CD4-positive, alpha-beta memory T cell (primary cell): Measurements from ENCODE around the gene CDKN2AIPNL. TPM values are rescaled to one million over a fixed set of nuclear protein-coding genes. Genes with fewer than 3 reads are reported as not detected.

Experiments
- CTCF ChIA-PET: fragments of 350-600 bp; sonication (Branson Sonifier 250); formaldehyde crosslinking; loops from one replicate; lab custom pipeline; 2021; ENCODE audit warnings: inconsistent platforms; ENCODE audit not compliant: partially characterized antibody; lab: Charles Lee
- POLR2A ChIA-PET: fragments of 350-600 bp; sonication (Branson Sonifier 250); formaldehyde crosslinking; loops from one replicate; lab custom pipeline; 2021; ENCODE audit not compliant: partially characterized antibody; lab: Charles Lee
- DNase-seq, 5 donors: peaks; one replicate each; pipeline versions ENCODE4 v3.0.0 to v3.0.0-alpha.2; 2020 to 2022; ENCODE audit warnings: mixed read lengths in 1 of 5
- H3K27ac ChIP-seq: one replicate; pipeline ENCODE4 v1.7.0; 2013; ENCODE audit warnings: low read depth, low read length
- H3K27me3 ChIP-seq: 2 replicates; pipeline ENCODE4 v1.7.0; 2013; ENCODE audit warnings: mild to moderate bottlenecking, low read length, moderate library complexity; ENCODE audit not compliant: insufficient read depth
- H3K36me3 ChIP-seq: 2 replicates; pipeline ENCODE4 v1.7.0; 2013; ENCODE audit warnings: mild to moderate bottlenecking, low read length, moderate library complexity; ENCODE audit not compliant: insufficient read depth
- H3K4me1 ChIP-seq: 2 replicates; pipeline ENCODE4 v1.7.0; 2013; ENCODE audit warnings: mild to moderate bottlenecking, low read length, moderate library complexity; ENCODE audit not compliant: insufficient read depth
- H3K4me3 ChIP-seq, 2 donors: one replicate each; pipeline ENCODE4 v1.7.0; 2013; ENCODE audit warnings: low read length in 2 of 2, mild to moderate bottlenecking in 1 of 2
- H3K9me3 ChIP-seq, 2 donors: one replicate each; pipeline ENCODE4 v1.7.0; 2013; ENCODE audit warnings: low read length in 2 of 2, control low read depth in 1 of 2; ENCODE audit not compliant: control insufficient read depth in 1 of 2
- H3K27ac Mint-ChIP-seq, 7 donors: one replicate each; pipeline ENCODE4 v1.8.0; 2020 to 2021; ENCODE audit warnings: mixed read lengths in 7 of 7, mild to moderate bottlenecking in 6 of 7, inconsistent platforms in 3 of 7, moderate library complexity in 3 of 7
- H3K27me3 Mint-ChIP-seq, 2 donors: one replicate each; pipeline ENCODE4 v1.8.0; 2020 to 2021; ENCODE audit warnings: mixed read lengths in 2 of 2
- H3K36me3 Mint-ChIP-seq, 2 donors: one replicate each; pipeline ENCODE4 v1.8.0; 2020 to 2021; ENCODE audit warnings: mixed read lengths in 2 of 2, inconsistent platforms in 1 of 2, mild to moderate bottlenecking in 1 of 2
- H3K4me1 Mint-ChIP-seq, 4 donors: one replicate each; pipeline ENCODE4 v1.8.0; 2020 to 2021; ENCODE audit warnings: mixed read lengths in 4 of 4, mild to moderate bottlenecking in 1 of 4
- H3K4me3 Mint-ChIP-seq, 8 donors: one replicate each; pipeline ENCODE4 v1.8.0; 2020 to 2021; ENCODE audit warnings: mixed read lengths in 8 of 8, mild to moderate bottlenecking in 7 of 8, moderate library complexity in 6 of 8, inconsistent platforms in 3 of 8
- H3K9me3 Mint-ChIP-seq, 8 donors: one replicate each; pipeline ENCODE4 v1.8.0; 2020 to 2021; ENCODE audit warnings: mixed read lengths in 8 of 8, mild to moderate bottlenecking in 5 of 8, inconsistent platforms in 3 of 8, moderate library complexity in 1 of 8
- intact Hi-C: fragments of 100-400 bp; cut with micrococcal nuclease; formaldehyde crosslinking; loops from one replicate; pipeline ENCODE4 v1.15.1; 2023
- polyA plus RNA-seq, 2 donors: library from polyadenylated mRNA; unstranded; fragments of 300-500 nt; fragmentation: Illumina TruSeq; gene quantifications; one replicate each; pipeline ENCODE4 v1.2.3, GENCODE V29; 2021
- total RNA-seq, 2 experiments: library from RNA; stranded (reverse); gene quantifications; one replicate each; pipeline ENCODE4 v1.2.3, GENCODE V29; 2021

CDKN2AIPNL gene
- total and polyA plus RNA-seq, 4 experiments from 2014 or later: 14.7 to 32.4 (median 20.1) TPM

- intact Hi-C loops: no loop called here
- H3K36me3 Mint-ChIP-seq: peaks cover 6 to 32% of the 10 kb centered on the region in 2 donors
- POLR2A ChIA-PET: interaction anchor here (0.9 to 1.1 kb wide), 2 partner anchors 34 to 119 kb away, joined by 3 to 4 read pairs; partner anchors contain the start of genes JADE2 and UBE2B
Measured at GRCh38 chr5:134406390-134406789, 5.3 kb downstream of the CDKN2AIPNL start.

GRCh38 chr5:134403951-134404350, 7.7 kb downstream of the CDKN2AIPNL start:
- DNase-seq: no peak
- H3K9me3 Mint-ChIP-seq: no peaks in the 10 kb centered on the region
- H3K36me3 Mint-ChIP-seq: peaks cover 9 to 33% of the 10 kb centered on the region in 2 donors
- H3K4me1 Mint-ChIP-seq: peaks cover 0 to 7% (median 4%) of the 10 kb centered on the region in 4 donors
- peaks cover 2% of the 10 kb centered on the region for H3K4me1 ChIP-seq
- POLR2A ChIA-PET: interaction anchor here (0.7 kb wide), 1 partner anchor 121 kb away, joined by 3 read pairs; no protein-coding TSS in a partner anchor
- H3K27ac Mint-ChIP-seq: peak overlapping the region in 1 of 7 donors; percentile 52
- no peak overlapping the region for H3K4me3 ChIP-seq
- no peaks in the 10 kb centered on the region for H3K9me3 ChIP-seq
- no peak overlapping the region for H3K27ac ChIP-seq
- H3K36me3 ChIP-seq: peaks cover 4% of the 10 kb centered on the region
- CTCF ChIA-PET: interaction anchor here (0.6 kb wide), 1 partner anchor 208 kb away, joined by 4 read pairs; no protein-coding TSS in a partner anchor
- H3K27me3 Mint-ChIP-seq: no peaks in the 10 kb centered on the region
- no peaks in the 10 kb centered on the region for H3K27me3 ChIP-seq
- no peak overlapping the region for H3K4me3 Mint-ChIP-seq
- intact Hi-C loops: no loop called here

More at GRCh38 chr5:134406390-134406789, 5.3 kb downstream of the CDKN2AIPNL start:
- Mint-ChIP-seq H3K27me3 (no peaks in the 10 kb centered on the region), H3K27ac (peak overlapping the region in 1 of 7 donors; percentile 19), H3K4me1 (peaks cover 14 to 30% (median 22%) of the 10 kb centered on the region in 4 donors), H3K9me3 (no peaks in the 10 kb centered on the region), H3K4me3 (no peak overlapping the region)
- CTCF ChIA-PET: interaction anchor here (0.6 to 1.8 kb wide), 6 partner anchors 15 to 352 kb away, joined by 3 to 6 read pairs (median 4); no protein-coding TSS in a partner anchor
- H3K4me1 ChIP-seq: peaks cover 20% of the 10 kb centered on the region
- no peak overlapping the region for H3K27ac ChIP-seq
- no peaks in the 10 kb centered on the region for H3K9me3 ChIP-seq
- DNase-seq: no peak
- no peaks in the 10 kb centered on the region for H3K27me3 ChIP-seq
- H3K36me3 ChIP-seq: peaks cover 4% of the 10 kb centered on the region
- no peak overlapping the region for H3K4me3 ChIP-seq

DNA sequence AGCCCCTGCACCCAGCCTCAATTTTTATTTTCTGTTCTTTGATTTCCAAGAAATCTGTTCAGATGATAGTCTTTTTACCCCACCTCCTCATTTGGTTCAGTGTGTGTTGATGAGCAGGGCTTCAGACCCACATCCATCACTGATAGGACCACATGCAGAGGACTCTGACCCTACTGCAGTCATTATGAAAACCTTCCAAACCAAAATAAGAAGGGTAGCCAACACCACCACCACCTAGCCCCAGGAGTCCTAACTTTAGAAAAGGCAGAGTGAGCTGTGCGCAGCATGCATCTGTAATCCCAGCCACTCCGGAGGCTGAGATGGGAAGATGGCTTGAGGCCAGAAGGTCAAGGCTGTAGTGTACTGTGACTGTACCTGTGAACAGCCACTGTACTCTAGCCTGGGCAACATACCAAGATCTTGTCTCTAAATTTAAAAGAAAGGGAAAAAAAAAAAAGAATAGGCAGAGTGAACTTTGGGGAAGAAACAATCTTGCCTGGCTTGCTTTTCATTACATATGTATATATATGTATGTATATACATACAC, 13.0 kb downstream of the CDKN2AIPNL start:
- POLR2A ChIA-PET: interaction anchor here (1.2 kb wide), 1 partner anchor 27 kb away, joined by 4 read pairs; the partner anchor contains the start of gene UBE2B
- Mint-ChIP-seq H3K4me1 (peaks cover 0 to 2% (median under 1%) of the 10 kb centered on the region in 4 donors), H3K27ac (peak overlapping the region in 4 of 7 donors; percentile 14 to 70 (median 52)), H3K27me3 (no peaks in the 10 kb centered on the region), H3K36me3 (peaks cover 22 to 52% of the 10 kb centered on the region in 2 donors), H3K4me3 (no peak overlapping the region), H3K9me3 (no peaks in the 10 kb centered on the region)
- H3K36me3 ChIP-seq: peaks cover 16% of the 10 kb centered on the region
- no peak for DNase-seq
- no peaks in the 10 kb centered on the region for H3K4me1 ChIP-seq
- H3K27ac ChIP-seq: no peak overlapping the region
- no peaks in the 10 kb centered on the region for H3K9me3 ChIP-seq
- intact Hi-C loops: no loop called here
- H3K4me3 ChIP-seq: no peak overlapping the region
- H3K27me3 ChIP-seq: no peaks in the 10 kb centered on the region
- CTCF ChIA-PET: no interaction called here

DNA sequence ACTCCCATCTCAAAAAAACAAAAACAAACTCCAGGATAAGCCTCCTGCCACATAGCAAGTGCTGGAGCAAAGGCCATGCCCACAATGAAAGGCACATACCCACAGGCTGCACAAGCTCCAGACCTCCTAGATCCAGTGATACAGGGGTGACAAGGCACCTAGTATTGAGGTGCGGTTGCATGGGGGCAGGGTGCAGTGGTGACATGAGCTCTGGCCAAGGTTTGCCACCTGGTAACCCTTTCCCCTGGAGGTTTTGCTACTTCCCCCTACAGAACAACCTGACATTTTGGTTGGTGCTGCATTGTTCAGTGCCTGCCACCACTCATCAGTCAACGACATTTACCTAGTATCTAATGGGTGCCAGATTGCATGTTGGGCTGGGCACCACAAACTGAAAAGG, 14.5 kb downstream of the CDKN2AIPNL start:
- H3K36me3 Mint-ChIP-seq: peaks cover 27 to 59% of the 10 kb centered on the region in 2 donors
- peak overlapping the region in 2 of 7 donors; percentile 8 to 9 for H3K27ac Mint-ChIP-seq
- POLR2A ChIA-PET: interaction anchor here (0.5 to 2.2 kb wide), 2 partner anchors 14 to 26 kb away, joined by 3 to 5 read pairs; partner anchors contain the start of genes CDKN2AIPNL and UBE2B

GRCh38 chr5:134396274-134396673, 15.4 kb downstream of the CDKN2AIPNL start:
- ChIA-PET CTCF (interaction anchor here (1.0 to 1.2 kb wide), 2 partner anchors 12 to 15 kb away, joined by 3 read pairs; partner anchors contain the start of gene CDKN2AIPNL), POLR2A (interaction anchor here (0.9 to 2.2 kb wide), 3 partner anchors 15 to 132 kb away, joined by 3 to 5 read pairs (median 3); partner anchors contain the start of genes CDKN2AIPNL and UBE2B)
- Histone ChIP-seq H3K36me3 (peaks cover 33% of the 10 kb centered on the region), H3K4me3 (no peak overlapping the region), H3K4me1 (no peaks in the 10 kb centered on the region), H3K27me3 (no peaks in the 10 kb centered on the region), H3K9me3 (no peaks in the 10 kb centered on the region), H3K27ac (no peak overlapping the region)
- H3K4me1 Mint-ChIP-seq: peaks cover 0 to 2% (median under 1%) of the 10 kb centered on the region in 4 donors
- H3K4me3 Mint-ChIP-seq: no peak overlapping the region
- intact Hi-C loops: no loop called here
- H3K27me3 Mint-ChIP-seq: no peaks in the 10 kb centered on the region
- H3K9me3 Mint-ChIP-seq: no peaks in the 10 kb centered on the region
- peak overlapping the region in 1 of 7 donors; percentile 57 for H3K27ac Mint-ChIP-seq
- H3K36me3 Mint-ChIP-seq: peaks cover 35 to 61% of the 10 kb centered on the region in 2 donors
- DNase-seq: no peak

More for the DNA sequence above, 14.5 kb downstream of the CDKN2AIPNL start:
- Histone ChIP-seq H3K27me3 (no peaks in the 10 kb centered on the region), H3K4me3 (no peak overlapping the region), H3K4me1 (no peaks in the 10 kb centered on the region), H3K27ac (no peak overlapping the region), H3K9me3 (no peaks in the 10 kb centered on the region), H3K36me3 (peaks cover 28% of the 10 kb centered on the region)
- no peaks in the 10 kb centered on the region for H3K27me3 Mint-ChIP-seq
- no peaks in the 10 kb centered on the region for H3K9me3 Mint-ChIP-seq
- peaks cover 0 to 2% (median under 1%) of the 10 kb centered on the region in 4 donors for H3K4me1 Mint-ChIP-seq
- no peak overlapping the region for H3K4me3 Mint-ChIP-seq
- DNase-seq: no peak
- intact Hi-C loops: no loop called here
- CTCF ChIA-PET: interaction anchor here (1.2 to 1.5 kb wide), 2 partner anchors 13 to 14 kb away, joined by 3 to 4 read pairs; partner anchors contain the start of gene CDKN2AIPNL

GRCh38 chr5:134394932-134395331, 16.7 kb downstream of the CDKN2AIPNL start:
- Histone ChIP-seq H3K4me3 (no peak overlapping the region), H3K4me1 (no peaks in the 10 kb centered on the region), H3K9me3 (no peaks in the 10 kb centered on the region), H3K36me3 (peaks cover 47% of the 10 kb centered on the region), H3K27ac (no peak overlapping the region), H3K27me3 (no peaks in the 10 kb centered on the region)
- Mint-ChIP-seq H3K36me3 (peaks cover 38 to 70% of the 10 kb centered on the region in 2 donors), H3K9me3 (no peaks in the 10 kb centered on the region), H3K27me3 (no peaks in the 10 kb centered on the region), H3K27ac (peak overlapping the region in 2 of 7 donors; percentile 48 to 57), H3K4me3 (no peak overlapping the region), H3K4me1 (peaks cover 0 to 4% (median under 1%) of the 10 kb centered on the region in 4 donors)
- DNase-seq: no peak
- intact Hi-C loops: no loop called here
- POLR2A ChIA-PET: interaction anchor here (1.1 kb wide), 1 partner anchor 23 kb away, joined by 4 read pairs; the partner anchor contains the start of gene UBE2B
- CTCF ChIA-PET: no interaction called here

GRCh38 chr5:134392301-134392700, 19.4 kb downstream of the CDKN2AIPNL start:
- H3K4me3 Mint-ChIP-seq: no peak overlapping the region
- Histone ChIP-seq H3K9me3 (no peaks in the 10 kb centered on the region), H3K27me3 (no peaks in the 10 kb centered on the region), H3K4me1 (no peaks in the 10 kb centered on the region), H3K4me3 (no peak overlapping the region), H3K27ac (no peak overlapping the region), H3K36me3 (peaks cover 62% of the 10 kb centered on the region)
- peaks cover 0 to 4% (median 0%) of the 10 kb centered on the region in 4 donors for H3K4me1 Mint-ChIP-seq
- POLR2A ChIA-PET: interaction anchor here (1.0 to 1.3 kb wide), 2 partner anchors 19 to 20 kb away, joined by 4 read pairs; partner anchors contain the start of gene CDKN2AIPNL
- CTCF ChIA-PET: interaction anchor here (1.3 to 2.0 kb wide), 5 partner anchors 8 to 186 kb away, joined by 4 to 5 read pairs (median 4); partner anchors contain the start of gene CDKN2AIPNL
- intact Hi-C loops: no loop called here
- H3K9me3 Mint-ChIP-seq: peaks cover 0 to 3% (median 0%) of the 10 kb centered on the region in 8 donors
- peaks cover 52 to 75% of the 10 kb centered on the region in 2 donors for H3K36me3 Mint-ChIP-seq
- H3K27ac Mint-ChIP-seq: peak overlapping the region in 1 of 7 donors; percentile 57
- H3K27me3 Mint-ChIP-seq: no peaks in the 10 kb centered on the region
- no peak for DNase-seq
